LNCAP (cell line): ENCODE measurements around the gene FXYD7.
A peak's percentile ranks its signal among the peaks of the same experiment; 100 is the strongest.

ENCODE experiments used
- TF ChIP-seq, protein P1 (sequence below): fragments of 450-650 bp; IDR thresholded peaks from 2 replicates; pipeline ENCODE4 v1.5.1; 2017; ENCODE audit warnings: mild to moderate bottlenecking

FXYD7 gene

DNA sequence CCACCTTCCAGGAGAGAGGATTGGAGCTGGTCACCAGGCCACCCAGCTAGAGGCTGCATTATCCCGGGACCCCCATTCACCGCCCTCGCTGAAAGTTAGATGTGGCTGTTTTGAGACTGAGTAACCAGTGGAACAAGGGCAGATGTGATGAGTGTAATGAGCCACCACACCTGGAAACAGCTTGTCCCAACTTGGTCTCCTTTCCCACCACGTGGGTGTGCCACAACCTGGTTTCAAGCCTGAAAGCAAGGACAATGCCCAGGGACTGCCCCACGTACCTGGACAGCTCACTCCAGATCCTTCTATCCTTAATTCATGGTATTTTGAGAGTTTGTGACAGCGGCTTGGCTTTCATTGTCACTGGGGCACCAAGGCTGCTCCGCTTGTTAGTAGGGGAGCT is 15.2 kb upstream of the FXYD7 start:
- TF ChIP-seq, protein P1, sequence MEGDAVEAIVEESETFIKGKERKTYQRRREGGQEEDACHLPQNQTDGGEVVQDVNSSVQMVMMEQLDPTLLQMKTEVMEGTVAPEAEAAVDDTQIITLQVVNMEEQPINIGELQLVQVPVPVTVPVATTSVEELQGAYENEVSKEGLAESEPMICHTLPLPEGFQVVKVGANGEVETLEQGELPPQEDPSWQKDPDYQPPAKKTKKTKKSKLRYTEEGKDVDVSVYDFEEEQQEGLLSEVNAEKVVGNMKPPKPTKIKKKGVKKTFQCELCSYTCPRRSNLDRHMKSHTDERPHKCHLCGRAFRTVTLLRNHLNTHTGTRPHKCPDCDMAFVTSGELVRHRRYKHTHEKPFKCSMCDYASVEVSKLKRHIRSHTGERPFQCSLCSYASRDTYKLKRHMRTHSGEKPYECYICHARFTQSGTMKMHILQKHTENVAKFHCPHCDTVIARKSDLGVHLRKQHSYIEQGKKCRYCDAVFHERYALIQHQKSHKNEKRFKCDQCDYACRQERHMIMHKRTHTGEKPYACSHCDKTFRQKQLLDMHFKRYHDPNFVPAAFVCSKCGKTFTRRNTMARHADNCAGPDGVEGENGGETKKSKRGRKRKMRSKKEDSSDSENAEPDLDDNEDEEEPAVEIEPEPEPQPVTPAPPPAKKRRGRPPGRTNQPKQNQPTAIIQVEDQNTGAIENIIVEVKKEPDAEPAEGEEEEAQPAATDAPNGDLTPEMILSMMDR: no peak

- TF ChIP-seq, protein P1: no peak
Measured at GRCh38 chr19:35128398-35129057, 14.5 kb upstream of the FXYD7 start.

DNA sequence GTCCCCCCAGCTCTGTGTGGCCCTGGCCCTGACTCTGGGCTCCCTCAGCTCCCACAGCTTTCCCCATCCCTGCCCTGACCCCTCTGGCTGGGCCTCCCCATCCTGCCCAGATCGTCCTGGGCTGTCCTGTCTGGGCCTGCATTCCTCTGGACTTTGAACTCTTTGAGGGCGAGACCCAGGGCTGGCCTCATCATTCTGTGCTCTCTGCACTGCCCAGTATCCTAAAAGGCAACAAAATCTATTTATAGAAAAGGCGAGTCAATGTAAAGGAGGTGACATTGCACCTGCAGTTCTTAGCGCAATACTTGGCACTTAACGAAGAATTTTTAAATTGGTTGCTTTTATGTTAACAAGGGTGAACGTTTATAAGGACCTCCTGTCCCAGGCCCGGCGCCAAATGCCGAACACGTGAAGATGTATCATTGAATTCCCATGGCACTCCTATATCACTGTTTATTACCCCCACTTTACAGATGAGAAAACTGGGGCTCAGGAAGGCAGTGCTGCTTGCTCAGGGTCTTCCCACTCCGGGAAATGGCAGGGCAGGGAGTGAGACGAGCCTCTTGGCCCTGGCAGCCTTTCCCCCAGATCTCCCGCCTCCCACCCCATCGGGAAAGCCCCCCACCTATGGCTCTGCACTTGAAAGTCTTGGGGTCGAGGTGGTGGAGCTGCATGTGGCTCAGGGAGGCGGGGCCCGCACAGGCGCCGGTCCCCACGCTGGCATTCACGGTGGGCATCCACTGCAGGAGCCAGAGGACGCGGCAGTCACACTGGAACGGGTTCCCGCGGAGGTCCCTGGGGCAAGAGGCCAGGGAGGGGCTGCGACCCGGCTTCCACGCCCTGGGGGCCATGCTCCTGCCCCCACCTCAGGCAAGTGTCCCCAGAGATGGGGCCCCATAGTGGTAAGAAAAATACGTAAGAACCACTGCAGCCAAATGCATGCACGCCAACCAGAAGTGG is 12.0 kb upstream of the FXYD7 start:
- TF ChIP-seq, protein P1: no peak

GRCh38 chr19:35132254-35132653 is 10.8 kb upstream of the FXYD7 start:
- TF ChIP-seq, protein P1: no peak

DNA sequence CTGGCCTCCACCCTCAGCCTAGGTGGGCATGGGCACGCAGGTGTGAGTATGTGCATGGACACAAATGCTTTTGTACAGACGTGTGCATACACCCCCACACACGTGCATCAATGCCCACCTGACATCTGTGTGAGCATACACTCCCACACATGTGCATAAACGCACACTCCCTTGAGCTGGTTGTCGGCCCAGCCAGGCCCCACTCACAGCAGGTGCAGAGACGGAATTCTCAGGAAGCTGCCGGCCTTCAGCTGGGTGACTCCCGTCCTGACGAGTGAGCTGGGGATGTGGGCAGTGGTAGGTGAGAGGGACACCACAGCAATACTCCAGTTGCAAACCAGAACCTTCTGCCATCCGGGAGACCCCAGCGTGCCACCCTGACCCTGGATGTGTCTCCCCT is 9.2 kb upstream of the FXYD7 start:
- TF ChIP-seq, protein P1: no peak

GRCh38 chr19:35134601-35135242 is 8.3 kb upstream of the FXYD7 start, which contains the start of gene LGI4:
TSS of gene LGI4 (minus strand) at chr19:35135059. CDS start at chr19:35134680, 379 bp downstream.
- TF ChIP-seq, protein P1: no peak

GRCh38 chr19:35135389-35135909 is 7.6 kb upstream of the FXYD7 start:
- TF ChIP-seq, protein P1: peak; percentile 90
